Measurements from ENCODE around the gene NT5C3A. TPM values are rescaled to one million over a fixed set of nuclear protein-coding genes. Genes with fewer than 3 reads are reported as not detected.

NT5C3A gene
- total RNA-seq, result 10 to 100 TPM; 24.3 to 48.1 TPM
- 10 to 100 TPM; 19.0 to 23.1 TPM for polyA plus RNA-seq
- long read RNA-seq, donor 1, transcript NT5C3A-201 (9 exons, 1,704 nt), result minor isoform, 6 of 17 reads
- long read RNA-seq, donor 1, transcript NT5C3A-211 (2 exons, 369 nt), result major isoform, 7 of 17 reads
- long read RNA-seq, donor 1, partial matches to known transcripts, result 0 of 17 reads
- long read RNA-seq, donor 1, other reads (novel, unspliced or antisense), result 0 of 17 reads
- long read RNA-seq, donor 2, partial matches to known transcripts, result 0 of 9 reads
- long read RNA-seq, donor 2, other reads (novel, unspliced or antisense), result 0 of 9 reads
- long read RNA-seq, donor 3, partial matches to known transcripts, result 0 of 7 reads
- long read RNA-seq, donor 3, other reads (novel, unspliced or antisense), result 0 of 7 reads
- long read RNA-seq, donor 4, partial matches to known transcripts, result 10 of 11 reads
- long read RNA-seq, donor 4, other reads (novel, unspliced or antisense), result 0 of 11 reads
- long read RNA-seq, donor 5, transcript NT5C3A-201 (9 exons, 1,704 nt), result major isoform, 11 of 25 reads
- long read RNA-seq, donor 5, transcript NT5C3A-204 (10 exons, 1,759 nt), result major isoform, 11 of 25 reads
- long read RNA-seq, donor 5, partial matches to known transcripts, result 0 of 25 reads
- long read RNA-seq, donor 5, other reads (novel, unspliced or antisense), result 0 of 25 reads

DNA sequence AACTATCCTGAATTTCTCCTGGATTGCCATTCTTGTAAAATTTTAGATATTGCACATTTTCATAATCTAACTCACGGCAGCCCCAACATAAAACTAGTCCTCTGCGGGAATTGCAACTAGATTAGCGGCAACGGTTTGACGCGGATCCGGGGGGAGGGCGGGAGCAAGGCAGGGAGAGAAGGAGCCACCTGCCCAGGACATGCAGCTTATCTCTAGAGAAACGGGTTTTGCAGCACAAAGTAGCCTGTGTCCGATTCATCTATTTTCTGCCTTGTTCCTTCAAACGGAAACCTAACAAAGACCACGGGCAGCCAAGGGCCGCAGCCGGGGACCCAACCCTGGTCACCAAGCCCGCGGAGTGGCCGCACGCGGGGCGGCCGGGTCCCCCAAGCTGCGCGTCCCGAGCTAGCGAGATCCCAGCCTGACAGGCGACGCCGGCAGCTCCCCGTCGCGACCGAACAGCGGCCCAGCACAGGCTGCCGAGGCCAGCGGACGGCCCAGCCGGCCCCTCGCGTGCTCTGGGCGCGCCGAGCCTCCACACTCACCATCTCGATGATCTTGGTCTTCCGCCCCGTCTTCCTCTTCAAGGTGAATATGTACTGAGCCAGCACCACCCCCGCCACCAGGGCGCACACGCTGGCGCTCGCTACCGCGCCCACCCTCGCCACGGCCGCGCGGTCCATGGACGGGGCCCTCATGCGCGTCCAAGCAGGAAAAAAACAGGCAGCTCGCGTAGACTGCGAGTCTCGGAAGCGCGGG is at the start of gene NT5C3A:
Gene NT5C3A, minus strand, starts transcription at position 754 of the 759 bp plus-strand sequence. Its CDS starts 71 bp downstream, at position 683.
- peak within 1 kb of the TSS; percentile 92 to 97 for H3K27ac ChIP-seq (ENCODE audit: low read depth in 1 of 2, low read length in 1 of 2)
- H3K9ac ChIP-seq (ENCODE audit: insufficient read depth in 1 of 2, low read length in 2 of 2), result peak within 1 kb of the TSS; percentile 64 to 93
- peaks cover 0 to 20% (median 8%) of the 10 kb centered on the region in 5 donors for H3K4me1 ChIP-seq (ENCODE audit: control insufficient read depth in 5 of 5, insufficient read depth in 5 of 5, low read length in 5 of 5)
- no peaks in the 10 kb centered on the region for H3K27me3 ChIP-seq (ENCODE audit: control insufficient read depth in 3 of 3, insufficient read depth in 3 of 3, low read length in 2 of 3)
- TF ChIP-seq, protein P1, sequence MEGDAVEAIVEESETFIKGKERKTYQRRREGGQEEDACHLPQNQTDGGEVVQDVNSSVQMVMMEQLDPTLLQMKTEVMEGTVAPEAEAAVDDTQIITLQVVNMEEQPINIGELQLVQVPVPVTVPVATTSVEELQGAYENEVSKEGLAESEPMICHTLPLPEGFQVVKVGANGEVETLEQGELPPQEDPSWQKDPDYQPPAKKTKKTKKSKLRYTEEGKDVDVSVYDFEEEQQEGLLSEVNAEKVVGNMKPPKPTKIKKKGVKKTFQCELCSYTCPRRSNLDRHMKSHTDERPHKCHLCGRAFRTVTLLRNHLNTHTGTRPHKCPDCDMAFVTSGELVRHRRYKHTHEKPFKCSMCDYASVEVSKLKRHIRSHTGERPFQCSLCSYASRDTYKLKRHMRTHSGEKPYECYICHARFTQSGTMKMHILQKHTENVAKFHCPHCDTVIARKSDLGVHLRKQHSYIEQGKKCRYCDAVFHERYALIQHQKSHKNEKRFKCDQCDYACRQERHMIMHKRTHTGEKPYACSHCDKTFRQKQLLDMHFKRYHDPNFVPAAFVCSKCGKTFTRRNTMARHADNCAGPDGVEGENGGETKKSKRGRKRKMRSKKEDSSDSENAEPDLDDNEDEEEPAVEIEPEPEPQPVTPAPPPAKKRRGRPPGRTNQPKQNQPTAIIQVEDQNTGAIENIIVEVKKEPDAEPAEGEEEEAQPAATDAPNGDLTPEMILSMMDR (IDR thresholded peaks at IDR 0.05; ENCODE audit: control extremely low read depth, extremely low read depth), result no peak
- H3K36me3 ChIP-seq (ENCODE audit: control insufficient read depth in 4 of 4, insufficient read depth in 4 of 4, low read length in 4 of 4), result no peaks in the 10 kb centered on the region
- 0 to 1% methylated on average over 65 to 66 of the region's 66 CpGs for WGBS, 2 donors
- DNase-seq, result peak in 2 of 3 donors; percentile 40 to 59
- peak within 1 kb of the TSS; percentile 97 for H3K4me3 ChIP-seq
- peak; percentile 22 for ATAC-seq (ENCODE audit: insufficient read depth, low FRiP score)
- H3K9me3 ChIP-seq (ENCODE audit: control insufficient read depth in 4 of 4, insufficient read depth in 3 of 4, low read length in 3 of 4), result peaks cover 0 to 7% (median 0%) of the 10 kb centered on the region in 4 donors

DNA sequence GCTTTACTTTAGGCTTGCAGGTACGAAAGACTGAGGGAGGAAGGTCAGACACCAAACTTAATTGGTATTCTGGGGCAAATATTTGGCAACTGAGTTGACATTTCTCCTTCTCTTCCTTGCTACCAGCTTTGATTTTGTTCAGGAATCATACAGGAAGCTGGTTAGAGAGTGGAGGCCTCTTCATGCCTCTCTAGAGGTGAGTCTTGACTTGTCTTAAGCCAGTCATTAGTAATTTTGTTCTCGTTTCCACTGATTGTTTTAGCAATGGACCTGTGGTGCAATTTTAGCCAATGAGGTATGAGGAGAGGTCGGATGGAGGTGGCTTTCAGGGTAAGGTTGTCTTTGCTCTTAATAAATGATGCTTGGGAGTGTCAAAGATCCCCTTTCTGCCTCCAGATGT is 49.0 kb upstream of the NT5C3A start:
- Histone ChIP-seq H3K36me3 (ENCODE audit: control insufficient read depth in 4 of 4, insufficient read depth in 4 of 4, low read length in 4 of 4) (no peaks in the 10 kb centered on the region), H3K9me3 (ENCODE audit: control insufficient read depth in 4 of 4, insufficient read depth in 3 of 4, low read length in 3 of 4) (no peaks in the 10 kb centered on the region), H3K9ac (ENCODE audit: insufficient read depth in 1 of 2, low read length in 2 of 2) (no peak overlapping the region), H3K27me3 (ENCODE audit: control insufficient read depth in 3 of 3, insufficient read depth in 3 of 3, low read length in 2 of 3) (no peaks in the 10 kb centered on the region), H3K27ac (ENCODE audit: low read depth in 1 of 2, low read length in 1 of 2) (no peak overlapping the region), H3K4me3 (no peak overlapping the region), H3K4me1 (ENCODE audit: control insufficient read depth in 5 of 5, insufficient read depth in 5 of 5, low read length in 5 of 5) (peaks cover 3 to 34% (median 7%) of the 10 kb centered on the region in 5 donors)
- TF ChIP-seq, protein P1 (IDR thresholded peaks at IDR 0.05; ENCODE audit: control extremely low read depth, extremely low read depth), result no peak
- 73 to 83% methylated on average over 3 of the region's 3 CpGs for WGBS, 2 donors
- ATAC-seq (ENCODE audit: insufficient read depth, low FRiP score) (no peak), DNase-seq (no peak)

DNA sequence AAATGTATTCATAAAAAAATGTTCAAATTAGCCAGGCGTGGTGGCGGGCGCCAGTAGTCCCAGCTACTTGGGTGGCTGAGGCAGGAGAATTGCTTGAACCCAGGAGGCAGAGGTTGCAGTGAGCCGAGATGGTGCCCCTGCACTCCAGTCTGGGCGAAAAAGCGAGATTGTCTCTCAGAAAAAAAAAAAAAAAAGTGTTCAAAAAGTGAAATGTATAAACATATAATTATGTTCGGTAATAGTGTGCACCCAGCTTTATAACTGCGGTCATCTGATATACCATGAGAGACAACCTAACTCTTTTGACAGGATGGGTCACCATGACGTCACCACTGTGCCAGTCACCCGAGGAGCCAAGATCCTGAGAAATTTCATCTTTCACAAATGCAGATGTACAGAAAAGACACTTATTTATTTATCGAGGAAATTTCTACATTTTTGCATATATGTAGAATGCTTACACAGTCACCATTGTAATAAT is 47.2 kb upstream of the NT5C3A start:
- Histone ChIP-seq H3K9me3 (ENCODE audit: control insufficient read depth in 4 of 4, insufficient read depth in 3 of 4, low read length in 3 of 4) (no peaks in the 10 kb centered on the region), H3K4me3 (peak overlapping the region; percentile 49), H3K27ac (ENCODE audit: low read depth in 1 of 2, low read length in 1 of 2) (no peak overlapping the region), H3K36me3 (ENCODE audit: control insufficient read depth in 4 of 4, insufficient read depth in 4 of 4, low read length in 4 of 4) (no peaks in the 10 kb centered on the region), H3K9ac (ENCODE audit: insufficient read depth in 1 of 2, low read length in 2 of 2) (peak overlapping the region; percentile 40 to 62), H3K4me1 (ENCODE audit: control insufficient read depth in 5 of 5, insufficient read depth in 5 of 5, low read length in 5 of 5) (peaks cover 5 to 28% (median 11%) of the 10 kb centered on the region in 5 donors), H3K27me3 (ENCODE audit: control insufficient read depth in 3 of 3, insufficient read depth in 3 of 3, low read length in 2 of 3) (no peaks in the 10 kb centered on the region)
- TF ChIP-seq, protein P1 (IDR thresholded peaks at IDR 0.05; ENCODE audit: control extremely low read depth, extremely low read depth), result no peak
- 18 to 23% methylated on average over 11 of the region's 11 CpGs for WGBS, 2 donors
- ATAC-seq (ENCODE audit: insufficient read depth, low FRiP score) (no peak), DNase-seq (peak in 2 of 3 donors; percentile 24 to 48)

Data from lung (tissue), 16 donors.